ENCODE data around the gene ARF6. TPM values are rescaled to one million over a fixed set of nuclear protein-coding genes. Genes with fewer than 3 reads are reported as not detected.

ARF6 gene
- total RNA-seq, 1 experiment from 2014 or later, result 63.2 TPM

- intact Hi-C loops (cut with micrococcal nuclease; ENCODE audit: unreplicated experiment), result no loop called here
- ATAC-seq (no peak), DNase-seq (ENCODE audit: low read depth, low spot score) (no peak)
- Histone ChIP-seq H3K4me1 (ENCODE audit: control insufficient read depth, insufficient read depth, low read length) (no peaks in the 10 kb centered on the region; the same call in 1 of the 2 replicates), H3K27ac (ENCODE audit: low read length) (no peak overlapping the region), H3K36me3 (ENCODE audit: control insufficient read depth, insufficient read depth, low read length) (no peaks in the 10 kb centered on the region), H3K27me3 (ENCODE audit: control insufficient read depth, insufficient read depth, low read length) (no peaks in the 10 kb centered on the region), H3K4me3 (ENCODE audit: low read depth in 2 of 2, low read length in 2 of 2) (no peak overlapping the region), H3K9me3 (ENCODE audit: control insufficient read depth, insufficient read depth, low read depth, low read length) (no peaks in the 10 kb centered on the region)
- ChIA-PET POLR2A (no interaction called here), CTCF (no interaction called here)
- in situ Hi-C loops (cut with HindIII; ENCODE audit: low pct_unique_long_range_greater_than_20kb, low sequenced_read_pairs), result no loop called here
- no TSS peak for BruUV-seq (replicated peaks)
- TF ChIP-seq POLR2AphosphoS5 (IDR thresholded peaks at IDR 0.05; ENCODE audit: low read depth, low read length), result no peak
- no peak for TF ChIP-seq REST (IDR thresholded peaks at IDR 0.05; ENCODE audit: insufficient read depth in 1 of 2, low read depth in 2 of 2, low read length in 1 of 2)
- TF ChIP-seq TCF7L2 (IDR thresholded peaks at IDR 0.05; ENCODE audit: low read depth, low read length), result no peak
- no peak for TF ChIP-seq CTCF (IDR thresholded peaks at IDR 0.05)
- no peak for TF ChIP-seq SIN3A (IDR thresholded peaks at IDR 0.05; ENCODE audit: borderline replicate concordance, insufficient read depth, low read depth, low read length)
Measured at GRCh38 chr14:49886523-49886922, 6.4 kb upstream of the ARF6 start.

- no peak for TF ChIP-seq SIN3A (IDR thresholded peaks at IDR 0.05; ENCODE audit: borderline replicate concordance, insufficient read depth, low read depth, low read length)
- TF ChIP-seq TCF7L2 (IDR thresholded peaks at IDR 0.05; ENCODE audit: low read depth, low read length), result no peak
- TF ChIP-seq REST (IDR thresholded peaks at IDR 0.05; ENCODE audit: insufficient read depth in 1 of 2, low read depth in 2 of 2, low read length in 1 of 2), result no peak
- TF ChIP-seq POLR2AphosphoS5 (IDR thresholded peaks at IDR 0.05; ENCODE audit: low read depth, low read length), result no peak
- TF ChIP-seq CTCF (IDR thresholded peaks at IDR 0.05), result no peak
- no TSS peak for BruUV-seq (replicated peaks)
- intact Hi-C loops (cut with micrococcal nuclease; ENCODE audit: unreplicated experiment) (no loop called here), in situ Hi-C loops (cut with HindIII; ENCODE audit: low pct_unique_long_range_greater_than_20kb, low sequenced_read_pairs) (no loop called here)
- POLR2A ChIA-PET, result no interaction called here
- DNase-seq (ENCODE audit: low read depth, low spot score), result no peak
- CTCF ChIA-PET, result no interaction called here
- ATAC-seq, result no peak
- Histone ChIP-seq H3K4me1 (ENCODE audit: control insufficient read depth, insufficient read depth, low read length) (no peaks in the 10 kb centered on the region; the same call in 1 of the 2 replicates), H3K27ac (ENCODE audit: low read length) (no peak overlapping the region), H3K36me3 (ENCODE audit: control insufficient read depth, insufficient read depth, low read length) (no peaks in the 10 kb centered on the region; the same call in 1 of the 2 replicates), H3K4me3 (ENCODE audit: low read depth in 2 of 2, low read length in 2 of 2) (no peak overlapping the region), H3K27me3 (ENCODE audit: control insufficient read depth, insufficient read depth, low read length) (no peaks in the 10 kb centered on the region), H3K9me3 (ENCODE audit: control insufficient read depth, insufficient read depth, low read depth, low read length) (no peaks in the 10 kb centered on the region)
Measured at GRCh38 chr14:49888293-49888692, 4.6 kb upstream of the ARF6 start.

Measured in Panc1 (cell line).